Hematopoietic multipotent progenitor cell treated with erythropoietin and hydrocortisone succinate and interleukin-3 and kit ligand, for 6 days (in vitro differentiated cells): Measurements from ENCODE around the gene HSD17B8.
A peak's percentile ranks its signal among the peaks of the same experiment; 100 is the strongest.

Source experiments
- DNase-seq: peaks from one replicate; pipeline ENCODE4 v3.0.0-alpha.2; 2015

The HSD17B8 gene

DNA sequence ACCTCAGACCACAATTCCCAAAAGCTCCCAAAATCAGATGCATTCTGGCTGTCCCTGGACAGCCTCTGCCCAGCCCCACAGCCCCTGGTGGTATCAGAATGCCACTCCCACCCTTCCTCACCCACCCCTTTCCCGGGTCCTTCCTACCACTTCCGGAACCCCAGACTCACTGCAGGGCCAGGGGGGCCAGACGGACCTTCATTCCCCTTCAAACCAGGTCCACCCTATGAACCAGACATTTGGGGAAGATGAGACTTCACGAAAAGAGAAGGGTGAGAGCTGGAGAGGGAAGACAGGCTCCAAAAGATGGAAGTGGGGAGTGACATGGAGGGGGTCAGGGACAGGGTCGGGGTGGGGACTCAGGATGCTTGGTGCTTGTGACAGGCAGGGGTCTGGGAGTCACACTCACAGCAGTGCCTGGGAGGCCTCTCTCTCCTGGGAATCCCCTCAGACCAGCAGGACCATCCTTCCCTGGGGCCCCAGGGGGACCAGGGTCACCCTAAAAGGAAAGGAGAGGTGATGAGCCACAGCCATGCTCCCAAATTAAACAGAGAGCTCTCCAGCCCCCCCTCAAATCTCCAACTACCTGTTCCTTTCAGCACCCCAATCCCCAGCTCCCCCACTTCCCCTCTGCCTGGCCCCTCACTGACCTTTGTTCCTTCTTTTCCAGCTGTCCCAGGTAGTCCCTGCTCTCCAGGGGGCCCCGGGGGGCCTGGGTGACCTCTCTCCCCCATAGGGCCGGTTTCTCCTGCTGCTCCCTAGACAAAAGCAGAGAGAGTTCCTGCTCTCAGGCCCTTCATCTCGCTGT, 32.4 kb upstream of the HSD17B8 start:
- no peak for DNase-seq

DNA sequence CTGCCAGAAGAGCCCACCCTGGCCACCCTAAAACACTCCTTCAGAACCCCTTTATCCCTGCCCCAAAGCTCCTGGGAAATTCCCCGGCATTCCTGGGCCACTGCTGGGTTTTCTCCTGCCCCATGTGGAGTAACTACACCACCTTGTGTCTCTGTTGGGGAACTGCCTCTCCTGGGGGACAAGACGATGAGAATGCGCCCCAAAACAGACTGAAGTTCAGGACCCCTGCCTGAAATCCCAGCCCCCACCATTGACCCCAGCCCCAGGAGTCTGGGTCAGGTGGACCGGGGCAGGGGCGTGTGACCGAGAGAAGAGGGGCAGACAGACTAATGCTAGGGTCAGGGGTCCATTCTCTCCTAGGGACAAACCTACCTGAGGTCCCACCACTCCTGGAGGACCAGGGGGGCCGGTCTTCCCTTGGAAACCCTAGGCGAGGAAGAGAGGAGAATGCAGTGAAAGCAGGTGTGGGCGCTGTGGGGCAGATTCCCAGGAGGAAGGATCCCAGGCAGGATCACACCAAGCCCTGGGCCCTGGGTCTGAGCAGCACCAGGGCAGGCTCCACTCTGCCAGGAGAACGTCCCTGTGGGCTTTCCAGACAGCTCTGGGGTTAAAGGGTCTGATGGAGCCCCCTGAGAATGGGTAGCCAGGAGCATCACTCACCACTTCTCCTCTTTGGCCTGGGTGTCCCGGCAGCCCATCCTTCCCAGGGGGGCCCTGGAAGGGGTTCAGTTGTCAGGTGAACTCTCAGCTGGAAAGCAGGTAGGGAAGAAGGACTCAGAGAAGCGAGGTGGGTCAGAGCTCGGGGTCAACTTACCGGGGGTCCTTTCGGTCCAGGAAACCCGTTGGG, 31.5 kb upstream of the HSD17B8 start:
- peak; percentile 57 for DNase-seq

GRCh38 chr6:33173535-33174180, 30.8 kb upstream of the HSD17B8 start:
- DNase-seq: no peak

- DNase-seq: no peak
These were observed 29.7 kb upstream of the HSD17B8 start for GRCh38 chr6:33174784-33175183.

GRCh38 chr6:33175436-33176069, 28.9 kb upstream of the HSD17B8 start:
- DNase-seq: no peak

DNA sequence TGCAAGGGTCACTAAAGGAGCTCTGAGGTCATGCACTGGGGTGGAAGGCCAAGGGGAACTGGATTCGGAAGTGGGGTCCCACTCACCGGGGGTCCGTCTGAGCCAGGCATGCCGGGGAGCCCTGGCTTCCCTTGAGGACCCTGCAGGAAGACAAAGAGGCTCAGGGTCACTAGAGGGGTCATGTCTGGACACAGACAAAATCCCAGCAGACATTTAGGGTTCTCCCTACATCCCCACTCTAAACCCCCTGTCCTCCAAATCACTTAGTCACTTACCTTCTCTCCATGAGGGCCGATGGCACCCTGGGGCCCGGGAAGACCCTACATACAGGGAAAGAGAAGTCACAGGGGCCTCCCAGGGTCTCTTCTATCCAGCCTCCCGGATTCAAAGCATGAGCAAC, 27.5 kb upstream of the HSD17B8 start:
- DNase-seq: no peak

- no peak for DNase-seq
These were observed 26.7 kb upstream of the HSD17B8 start for GRCh38 chr6:33177552-33178446.

DNA sequence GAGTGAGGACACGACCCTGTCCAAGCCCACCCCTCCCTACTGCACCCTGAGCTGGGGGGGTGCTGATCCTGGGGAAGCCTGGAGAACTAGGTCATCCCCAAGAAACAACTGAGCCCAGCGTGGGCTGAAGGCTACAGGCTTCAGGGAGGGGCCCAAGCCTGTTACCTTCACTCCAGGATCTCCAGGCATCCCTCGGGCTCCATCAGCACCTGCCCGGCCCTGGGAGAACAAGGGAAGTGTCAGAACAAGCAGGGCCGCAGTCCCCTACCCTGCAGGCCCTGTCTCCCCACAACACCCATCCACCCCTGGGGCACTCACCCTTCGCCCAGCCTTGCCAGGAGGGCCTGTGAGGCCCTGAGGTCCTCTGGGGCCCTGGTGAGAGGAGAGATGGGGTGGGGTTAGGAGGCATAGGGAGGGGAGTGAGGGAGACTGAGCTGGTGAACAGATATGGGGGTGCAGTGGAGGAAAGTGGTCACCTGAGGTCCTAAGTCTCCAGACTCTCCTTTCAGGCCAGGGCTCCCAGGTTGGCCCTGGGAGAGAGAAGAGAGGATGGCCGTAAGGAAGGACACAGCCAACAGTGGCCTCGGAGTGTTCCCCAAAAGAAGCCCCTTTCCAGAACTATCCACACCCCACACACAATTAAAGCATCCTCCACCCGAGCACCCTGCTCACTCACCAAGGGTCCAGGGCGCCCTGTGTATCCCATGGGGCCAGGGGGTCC, 25.5 kb upstream of the HSD17B8 start:
- DNase-seq: no peak

DNA sequence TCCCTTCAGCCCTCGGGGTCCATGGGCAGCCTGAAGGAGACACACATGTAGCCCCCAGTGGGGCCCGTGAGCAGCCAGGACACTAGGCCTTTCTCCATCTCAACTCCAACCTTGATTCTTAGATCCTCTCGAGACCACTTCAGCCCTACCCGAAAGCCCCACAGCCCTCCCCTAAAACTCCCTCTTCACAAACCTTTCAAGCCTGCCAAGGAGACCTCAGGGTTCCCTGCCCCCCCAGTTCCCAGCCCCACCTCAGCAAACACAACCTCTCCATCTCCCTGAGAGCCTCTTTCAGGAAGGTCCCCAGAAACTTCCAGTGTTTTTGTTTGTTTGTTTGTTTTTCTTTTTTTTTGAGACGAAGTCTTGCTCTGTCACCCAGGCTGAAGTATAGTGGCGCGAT, 23.3 kb upstream of the HSD17B8 start:
- DNase-seq: no peak

DNA sequence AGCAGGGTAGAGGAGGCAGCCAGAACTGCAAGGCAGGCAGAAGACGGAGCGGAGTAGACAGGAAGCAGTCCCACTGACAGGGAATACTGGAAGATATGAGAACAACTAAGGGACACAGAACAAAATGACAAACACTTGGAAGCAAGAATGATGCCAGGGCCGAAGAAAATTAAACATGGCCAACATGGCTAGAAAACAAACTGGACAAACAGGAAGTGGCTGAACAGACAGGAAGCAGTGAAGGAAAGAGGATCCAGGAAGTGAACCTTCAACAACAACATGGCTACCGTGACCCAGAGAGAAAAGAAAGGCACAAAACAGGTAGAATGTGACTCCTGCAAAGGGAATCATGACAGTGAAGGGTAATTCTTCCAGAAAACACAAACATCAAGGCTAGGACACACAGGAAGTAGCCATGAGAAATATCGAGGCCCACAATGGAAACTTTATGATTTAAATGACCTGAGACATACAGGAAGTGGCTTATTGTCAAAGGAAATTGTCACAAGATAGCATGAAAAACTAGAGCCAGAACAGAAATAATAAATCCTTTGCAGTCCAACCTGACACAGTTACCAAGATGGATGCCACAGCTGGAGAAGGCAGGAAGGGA, 21.3 kb upstream of the HSD17B8 start:
- no peak for DNase-seq

DNA sequence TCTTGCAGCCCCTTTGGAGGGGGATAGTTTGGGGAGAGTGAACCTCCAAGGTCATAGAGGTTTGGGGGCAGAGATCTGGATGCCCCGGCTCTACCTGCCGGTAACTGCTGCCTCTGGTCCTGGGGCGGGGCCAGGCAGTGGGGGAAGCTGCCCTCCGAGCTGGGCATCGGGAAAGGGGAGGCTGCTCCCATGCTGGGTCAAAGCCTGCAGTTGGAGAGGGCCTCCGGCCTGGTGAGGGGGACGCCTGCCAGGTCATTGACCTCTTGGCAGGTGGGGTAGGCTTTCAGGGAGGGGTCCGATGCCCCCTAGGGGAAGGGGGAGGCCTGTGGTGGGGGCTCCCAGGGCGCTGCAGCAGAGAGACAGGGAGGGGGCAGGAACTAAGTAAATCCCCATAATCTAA, 19.3 kb upstream of the HSD17B8 start:
- DNase-seq: no peak

- DNase-seq: no peak
These were observed 18.7 kb upstream of the HSD17B8 start for GRCh38 chr6:33185654-33186187.

DNA sequence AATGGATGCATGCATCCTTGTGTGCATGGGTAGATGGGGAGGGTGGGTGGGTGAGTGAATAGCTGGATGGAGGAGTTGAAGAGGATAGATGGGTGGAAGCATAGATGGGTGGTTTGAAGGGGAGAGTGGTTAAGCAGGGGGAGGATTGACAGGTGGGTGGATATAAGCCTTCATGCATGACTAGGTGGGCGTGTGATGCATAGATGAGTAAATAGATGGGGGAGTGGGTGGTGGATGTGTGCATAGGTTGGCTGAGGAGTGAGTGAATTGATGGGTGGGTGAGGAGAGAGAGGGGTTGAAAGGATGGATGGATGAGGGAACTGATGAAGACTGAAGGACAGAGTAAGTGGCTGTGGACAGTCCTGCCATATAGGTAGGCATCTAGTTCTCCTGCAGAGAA, 16.6 kb upstream of the HSD17B8 start:
- DNase-seq: no peak

DNA sequence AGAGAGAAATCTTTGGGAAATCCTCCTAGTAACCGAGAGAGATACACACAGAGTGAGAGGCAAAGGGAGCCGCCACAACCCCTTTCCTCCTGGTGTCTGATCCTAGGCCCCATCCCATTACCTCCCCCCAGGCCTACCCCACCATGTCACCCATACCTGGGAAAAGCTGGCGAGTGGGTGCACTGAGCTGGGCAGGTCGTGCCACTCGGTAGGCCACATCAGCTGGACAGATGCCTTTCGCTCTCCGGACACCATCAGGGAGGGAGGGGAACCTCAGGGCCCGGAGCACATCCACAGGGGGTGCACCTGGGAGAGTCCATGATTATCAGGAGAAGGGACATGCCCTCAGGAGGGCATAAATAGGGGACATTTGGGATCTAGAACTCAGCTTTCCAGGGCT, 15.3 kb upstream of the HSD17B8 start:
- no peak for DNase-seq

DNA sequence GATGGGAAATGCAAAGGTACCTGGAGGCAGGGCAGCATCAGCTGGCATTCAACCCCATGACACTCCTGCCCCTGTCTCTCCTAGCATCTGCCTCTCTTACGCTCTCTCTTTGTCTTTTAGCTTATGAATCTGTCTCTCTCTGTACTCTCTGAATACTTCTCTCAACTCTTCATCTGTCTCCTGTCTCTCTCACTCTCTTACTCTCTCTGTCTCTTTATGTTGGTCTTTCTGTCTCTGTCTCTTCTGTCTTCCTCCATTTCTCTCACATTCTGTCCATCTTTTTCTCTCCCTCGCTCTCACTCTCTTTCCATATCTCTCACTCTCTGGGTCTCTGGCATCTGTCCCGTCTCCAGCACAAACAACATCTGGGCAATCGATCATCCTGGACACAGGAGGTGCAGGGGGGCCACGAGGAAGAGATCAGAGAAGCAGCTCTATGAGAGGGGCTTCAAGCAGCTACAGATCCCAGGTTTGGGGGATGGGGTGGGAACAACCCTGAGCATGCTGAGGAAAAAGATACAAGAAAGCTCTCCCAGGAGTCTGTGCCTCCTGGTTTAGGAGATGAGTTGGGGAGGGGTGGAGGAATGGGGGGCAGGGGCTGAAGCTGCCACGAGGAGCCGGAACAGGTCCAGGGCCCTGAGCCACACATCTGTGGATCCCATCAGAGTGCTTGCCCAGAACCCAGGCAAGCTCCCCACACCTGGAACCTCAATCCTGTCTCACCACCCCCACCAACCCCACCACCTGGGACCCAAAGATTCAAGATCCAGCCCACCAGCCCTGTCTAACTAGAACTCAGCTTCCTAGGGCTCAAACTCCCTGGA, 14.6 kb upstream of the HSD17B8 start:
- no peak for DNase-seq

DNA sequence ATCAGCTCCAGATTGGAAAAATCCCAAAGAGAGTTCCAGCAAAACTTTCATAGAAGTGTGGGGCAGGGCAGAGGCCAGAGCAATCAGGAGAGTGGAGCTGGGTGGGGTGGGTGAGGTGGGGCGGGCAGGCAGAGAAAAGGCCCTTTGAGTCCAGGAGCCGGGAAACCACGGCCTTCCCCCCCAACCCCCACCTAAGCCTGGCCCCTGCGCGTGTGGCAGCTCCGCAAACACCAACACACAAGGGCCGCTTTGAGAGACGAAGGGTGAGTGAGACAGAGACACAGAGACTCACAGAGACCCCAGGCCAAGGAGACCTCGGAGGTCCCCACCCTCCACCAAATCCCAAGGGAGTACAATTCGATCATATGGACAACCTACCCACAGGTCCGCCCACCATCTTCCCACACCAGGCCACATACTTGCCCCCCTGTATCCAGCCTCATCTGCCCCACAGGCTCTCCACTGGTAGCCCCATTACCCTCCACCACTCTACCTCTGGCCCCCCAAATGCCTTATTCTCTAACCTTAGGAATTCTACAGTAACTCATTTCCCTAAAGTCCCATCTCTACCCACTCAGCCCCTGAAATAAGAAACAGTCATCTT, 13.8 kb upstream of the HSD17B8 start:
- no peak for DNase-seq

GRCh38 chr6:33191383-33192104, 12.9 kb upstream of the HSD17B8 start:
- DNase-seq: no peak

DNA sequence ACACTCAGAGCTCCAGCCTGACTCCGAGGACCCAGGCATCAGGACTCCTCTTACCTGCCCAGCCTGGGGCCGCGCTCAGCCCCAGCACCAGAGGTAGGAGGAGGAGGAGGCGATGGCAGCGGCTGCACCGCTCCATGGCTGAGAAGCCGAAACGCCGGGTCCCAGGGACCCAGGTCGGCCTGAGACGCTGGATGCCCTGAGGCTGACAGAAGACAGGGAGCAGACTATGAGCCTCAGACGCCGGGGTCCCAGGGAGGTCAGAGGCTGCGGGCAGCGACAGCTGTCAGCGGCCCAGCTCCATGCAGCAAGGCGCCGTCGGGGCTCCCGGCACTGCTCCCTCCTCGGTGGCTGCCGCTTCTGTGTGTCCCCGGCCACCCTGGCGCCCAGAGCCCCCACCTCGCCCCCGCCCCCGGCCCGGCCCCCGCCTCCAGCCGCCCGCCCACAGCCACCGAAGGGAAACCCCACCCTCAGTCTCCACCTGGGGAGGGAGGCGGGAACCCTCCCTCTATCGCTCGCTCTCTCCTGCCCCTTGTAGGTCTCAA, 12.3 kb upstream of the HSD17B8 start, which contains the start of gene COL11A2:
TSS of gene COL11A2 (minus strand) at position 363 of the 542 bp plus-strand sequence. CDS start at position 136, 227 bp downstream.
- DNase-seq: no peak
